Camera-type eye (tissue), 1 donor: ENCODE data around the gene CFAP44. TPM values are rescaled to one million over a fixed set of nuclear protein-coding genes. Genes with fewer than 3 reads are reported as not detected.

Experiments
- total RNA-seq: library from RNA; depleted of rRNA; stranded (reverse); fragments of >200 nt; gene quantifications from one replicate; pipeline ENCODE4 v1.2.3, GENCODE V29; 2014

The CFAP44 gene
- 16.9 TPM for total RNA-seq

GRCh38 chr3:113441051-113441770 lies at the start of gene CFAP44:
TSS of gene CFAP44 (minus strand) at chr3:113441493. CDS start at chr3:113433664, 7,829 bp downstream.

Other genes starting within 250 kb of the CFAP44 start
- gene BOC, start 229.9 kb downstream of the CFAP44 start, total RNA-seq, result 104 TPM
- 84.3 TPM for gene SPICE1, start 73.7 kb upstream of the CFAP44 start, total RNA-seq
- 4.8 TPM for gene SIDT1, start 91.1 kb upstream of the CFAP44 start, total RNA-seq